GM21576 (cell line): ENCODE results near the gene SORL1.

Experiments used
- ATAC-seq: cut with Tn5 transposase; IDR thresholded peaks from one replicate; pipeline ENCODE4 v1.9.1; 2021; ENCODE audit warnings: mild to moderate bottlenecking, moderate library complexity; ENCODE audit not compliant: unreplicated experiment

The SORL1 gene

GRCh38 chr11:121530257-121530656, 78.1 kb downstream of the SORL1 start:
- ATAC-seq = no peak

- ATAC-seq = no peak
Observed at GRCh38 chr11:121533601-121534000, 81.5 kb downstream of the SORL1 start.

- no peak for ATAC-seq
Observed at GRCh38 chr11:121534131-121535093, 82.3 kb downstream of the SORL1 start.

DNA sequence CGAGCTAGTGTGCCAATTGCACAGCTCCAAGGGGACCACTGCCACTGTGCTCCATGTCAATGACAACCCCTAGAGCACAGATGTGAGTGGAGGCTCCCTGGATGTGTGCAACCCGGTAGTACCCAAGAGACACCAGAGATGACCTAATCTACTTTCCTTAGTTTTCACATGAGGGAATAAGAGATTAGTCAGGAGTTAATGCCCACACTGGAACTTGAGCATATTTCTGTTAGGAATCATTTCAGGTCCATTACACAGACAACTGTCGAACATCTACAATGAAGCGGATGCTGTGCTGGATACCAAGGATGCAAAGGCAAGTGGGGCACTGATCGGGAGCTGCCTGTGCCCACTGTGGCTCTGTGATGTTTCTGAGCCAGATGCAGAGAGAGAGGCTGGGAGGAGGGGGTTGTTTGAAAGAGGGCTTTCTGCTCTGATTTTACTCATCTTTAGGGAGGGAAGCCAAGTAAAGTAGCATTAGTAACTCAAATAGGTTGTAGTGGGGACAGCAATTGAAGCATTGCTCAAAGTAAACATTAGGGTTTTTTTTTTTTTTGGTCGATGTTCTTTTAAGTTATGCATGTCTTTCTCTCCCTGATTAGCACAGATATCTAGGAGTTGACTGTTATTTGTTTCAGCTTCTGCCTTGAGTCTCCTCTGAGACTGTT, 83.1 kb downstream of the SORL1 start:
- ATAC-seq = no peak

DNA sequence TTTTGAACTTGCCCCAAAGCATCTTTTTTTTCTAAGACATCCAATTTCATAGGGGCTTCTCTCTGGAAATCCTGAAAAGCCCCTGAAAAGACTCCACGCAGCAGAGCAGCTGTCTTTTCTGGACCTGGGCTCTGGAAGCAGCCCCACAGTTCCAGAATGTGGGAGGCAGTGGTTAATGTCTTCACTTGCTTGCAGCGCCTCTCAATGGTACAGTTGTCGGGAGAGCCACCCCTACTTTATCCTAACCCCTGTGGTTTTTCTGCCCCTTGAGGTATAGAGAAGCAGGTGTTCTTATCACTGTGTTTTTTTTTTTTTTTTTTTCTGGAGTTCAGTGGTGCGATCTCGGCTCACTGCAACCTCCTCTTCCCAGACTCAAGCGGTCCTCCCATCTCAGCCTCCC, 84.0 kb downstream of the SORL1 start:
- no peak for ATAC-seq

GRCh38 chr11:121538054-121538453, 85.9 kb downstream of the SORL1 start:
- peak; percentile 61 for ATAC-seq

- no peak for ATAC-seq
Observed at GRCh38 chr11:121539000-121539399, 86.9 kb downstream of the SORL1 start.

GRCh38 chr11:121540627-121541026, 88.5 kb downstream of the SORL1 start:
- ATAC-seq = no peak

- ATAC-seq = no peak
Observed at GRCh38 chr11:121543836-121544380, 91.8 kb downstream of the SORL1 start.

DNA sequence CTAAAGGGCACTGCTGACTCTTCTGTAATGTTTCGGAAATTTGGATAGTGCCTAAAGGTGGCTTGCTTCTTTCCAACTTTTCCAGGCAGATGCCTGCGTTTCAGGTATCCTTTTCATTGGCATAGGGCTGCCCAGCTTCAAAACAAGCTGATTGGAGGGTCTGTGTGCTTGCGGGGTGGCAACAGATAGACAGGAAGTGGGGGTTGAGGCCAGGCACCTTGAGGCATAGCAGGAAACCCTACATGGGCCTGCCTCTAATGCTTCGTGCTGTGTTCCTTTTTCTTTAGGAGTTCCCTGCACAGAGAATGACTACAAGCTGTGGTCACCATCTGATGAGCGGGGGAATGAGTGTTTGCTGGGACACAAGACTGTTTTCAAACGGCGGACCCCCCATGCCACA, 92.8 kb downstream of the SORL1 start:
- ATAC-seq = no peak

- no peak for ATAC-seq
Observed at GRCh38 chr11:121547574-121547973, 95.5 kb downstream of the SORL1 start.

DNA sequence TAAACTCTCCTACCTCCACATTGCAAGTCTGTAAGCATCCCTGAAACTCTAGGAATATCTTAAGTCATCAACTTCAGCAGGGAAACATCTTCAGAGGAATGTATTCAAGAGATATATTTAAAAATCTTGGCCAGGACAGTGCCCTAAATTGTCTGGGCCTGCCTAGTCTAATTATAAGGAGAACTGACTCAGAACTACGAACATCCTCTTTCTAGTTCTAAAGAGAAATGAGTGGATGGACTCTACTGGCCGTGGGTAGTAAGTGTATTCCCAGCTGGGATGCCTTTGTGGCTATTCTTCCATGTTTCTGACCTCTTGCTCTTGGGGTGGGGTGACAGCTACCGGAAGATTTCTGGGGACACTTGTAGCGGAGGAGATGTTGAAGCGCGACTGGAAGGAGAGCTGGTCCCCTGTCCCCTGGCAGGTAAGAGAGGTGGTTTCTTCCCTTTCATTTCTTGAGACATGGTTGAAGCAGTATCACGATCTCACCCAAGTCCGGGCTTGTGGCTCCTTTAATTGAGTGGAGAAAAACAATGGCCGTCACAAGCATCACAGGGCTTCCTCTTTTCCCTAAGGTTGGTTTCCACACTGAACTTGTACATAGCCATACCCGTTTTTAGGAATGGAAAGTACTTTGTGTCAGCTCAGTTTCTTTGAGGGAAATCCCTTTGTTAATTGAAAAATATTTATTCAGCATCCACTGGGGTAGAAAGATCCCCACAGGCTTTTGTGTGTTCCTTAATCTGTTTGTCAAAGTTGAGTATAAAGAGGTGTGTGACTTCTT, 98.3 kb downstream of the SORL1 start:
- no peak for ATAC-seq

DNA sequence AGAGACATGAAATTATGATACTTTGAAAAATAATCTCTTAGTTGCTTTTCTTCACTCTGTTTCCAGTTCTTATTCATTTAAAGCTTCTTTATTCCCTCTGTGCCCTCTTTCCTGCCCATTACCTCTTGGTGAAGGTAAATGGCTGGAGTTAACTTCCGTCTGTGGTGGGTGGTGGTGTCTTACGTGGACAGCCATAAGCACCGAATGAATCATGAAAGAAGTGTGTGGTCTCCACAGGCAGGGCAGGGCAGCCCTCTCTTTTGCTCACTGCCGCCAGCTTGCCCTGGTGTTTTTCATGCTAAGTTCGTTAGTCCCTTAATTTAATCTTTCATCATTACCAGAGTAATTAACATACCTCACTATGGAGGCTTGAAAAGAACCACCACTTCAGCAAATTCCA, 99.3 kb downstream of the SORL1 start:
- no peak for ATAC-seq

DNA sequence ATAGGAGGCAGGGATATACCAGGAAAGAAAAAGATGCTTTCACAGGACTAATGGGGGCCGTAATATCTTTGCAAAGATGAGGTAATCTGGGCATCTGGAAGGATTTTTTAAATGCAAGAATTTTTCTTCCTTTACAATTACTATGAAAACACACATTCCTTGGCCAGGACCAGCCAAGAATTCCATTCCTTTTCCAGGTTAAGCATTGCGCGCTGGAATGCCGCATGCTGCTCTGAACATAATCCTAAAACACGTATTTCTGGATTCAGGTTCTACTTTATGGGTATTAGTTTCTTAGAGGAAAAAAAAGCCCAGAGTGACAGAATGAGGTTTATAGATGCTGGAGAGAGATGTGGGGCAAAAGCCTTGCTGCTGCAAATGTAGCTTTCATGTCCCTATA, 100.0 kb downstream of the SORL1 start:
- no peak for ATAC-seq

- ATAC-seq = no peak
Observed at GRCh38 chr11:121552644-121553043, 100.5 kb downstream of the SORL1 start.

- no peak for ATAC-seq
Observed at GRCh38 chr11:121553389-121553788, 101.3 kb downstream of the SORL1 start.

GRCh38 chr11:121553806-121554205, 101.7 kb downstream of the SORL1 start:
- ATAC-seq = no peak

GRCh38 chr11:121554552-121554951, 102.4 kb downstream of the SORL1 start:
- ATAC-seq = no peak

- ATAC-seq = no peak
Observed at GRCh38 chr11:121555121-121555520, 103.0 kb downstream of the SORL1 start.

- ATAC-seq = no peak
Observed at GRCh38 chr11:121556937-121557336, 104.8 kb downstream of the SORL1 start.

DNA sequence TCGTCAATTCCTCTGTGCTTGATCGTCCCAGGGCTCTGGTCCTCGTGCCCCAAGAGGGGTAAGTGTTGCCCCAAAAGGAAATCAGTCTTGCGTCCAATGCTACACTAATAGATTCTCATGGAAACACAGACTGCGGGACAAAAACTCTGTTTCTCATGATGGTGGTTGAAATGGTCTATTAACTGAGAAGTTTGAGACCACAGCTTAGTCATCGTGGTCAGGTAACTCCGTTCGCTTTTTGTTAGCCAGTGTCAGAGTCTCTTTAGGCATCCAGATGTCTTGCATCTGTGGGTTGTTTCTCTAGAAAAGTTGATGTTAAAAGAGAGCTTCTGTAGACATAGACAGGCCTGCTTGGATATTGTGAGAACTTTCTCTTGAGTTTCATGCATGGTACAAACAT, 105.2 kb downstream of the SORL1 start:
- ATAC-seq = peak; percentile 80
